CD4-positive, alpha-beta T cell treated with Interleukin-1 beta for 1 hour (primary cell): ENCODE data around the gene PTGR3.
"Not testable (repeated sequence)": the region's sequence is repeated elsewhere in the genome, so short reads cannot be mapped to it uniquely, and the experiment has no call there.

Experiments
- DNase-seq, 2 donors: peaks; one replicate each; pipeline ENCODE4 v3.0.0-alpha.2; 2020 to 2022

Gene PTGR3

DNA sequence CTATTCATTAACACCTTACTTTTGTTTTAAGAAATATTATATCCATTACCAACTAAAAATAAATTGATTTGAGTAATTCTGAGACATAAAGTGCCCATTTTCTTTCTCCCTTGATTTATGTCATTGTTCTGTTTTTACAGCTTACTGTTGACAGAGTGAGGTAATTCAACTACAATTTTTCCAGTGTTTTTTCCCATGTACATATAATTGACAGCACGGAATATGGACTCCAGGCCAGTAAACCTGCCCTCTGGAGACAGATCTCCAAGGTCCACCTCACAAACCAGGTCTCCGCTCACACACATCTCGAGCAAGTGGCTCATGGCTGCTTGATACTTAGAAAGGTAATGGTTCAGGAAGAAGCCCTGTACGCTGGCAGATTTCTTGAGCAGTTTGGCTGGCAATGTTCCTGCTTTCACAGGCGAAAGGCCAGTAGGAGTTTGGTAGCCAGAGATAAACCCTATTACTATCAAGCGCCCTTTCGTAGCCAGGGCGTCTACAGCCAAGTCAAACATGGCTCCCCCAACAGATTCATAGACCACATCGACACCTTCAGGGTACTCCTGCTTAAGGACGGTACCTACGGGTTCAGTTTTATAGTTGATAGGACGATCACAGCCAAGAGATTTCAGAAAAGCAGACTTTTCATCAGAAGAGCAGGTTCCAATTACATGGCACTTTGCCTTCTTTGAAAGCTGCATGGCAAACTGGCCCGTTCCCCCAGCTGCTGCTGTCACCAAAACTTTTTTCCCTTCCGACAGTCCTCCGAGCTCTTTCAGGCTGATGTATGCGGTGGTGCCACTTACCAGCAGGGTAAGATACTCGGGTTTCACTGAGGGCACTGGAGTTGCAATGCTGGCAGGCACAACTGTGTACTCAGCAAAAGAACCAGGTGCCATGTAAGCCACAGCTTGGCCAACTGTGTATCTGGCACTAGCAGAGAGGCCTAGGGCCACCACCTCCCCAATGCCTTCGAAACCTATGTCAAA, 7.4 kb downstream of the PTGR3 start:
- no peak for DNase-seq

- DNase-seq = no peak
Observed at GRCh38 chr18:75200605-75201280, 8.2 kb downstream of the PTGR3 start.

DNA sequence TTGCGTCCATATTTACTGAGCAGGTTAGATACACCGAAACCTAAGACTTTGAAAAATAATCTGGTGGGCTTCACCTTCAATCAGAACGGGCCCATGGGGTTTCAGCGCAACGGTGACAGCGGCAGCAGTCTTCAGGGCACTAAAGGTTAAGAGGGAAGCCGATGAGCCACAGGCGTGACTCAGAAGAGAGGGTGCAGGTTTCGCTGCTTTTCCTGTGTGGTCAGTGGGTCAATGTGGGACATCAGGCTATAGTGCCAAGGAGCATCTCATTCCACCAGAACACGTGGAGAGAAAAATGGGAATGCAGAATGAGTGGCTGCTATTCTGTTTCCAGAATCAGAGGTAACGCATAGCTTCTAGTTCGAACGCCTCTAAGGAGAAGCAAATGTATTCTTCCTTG, 8.9 kb downstream of the PTGR3 start:
- DNase-seq = no peak

DNA sequence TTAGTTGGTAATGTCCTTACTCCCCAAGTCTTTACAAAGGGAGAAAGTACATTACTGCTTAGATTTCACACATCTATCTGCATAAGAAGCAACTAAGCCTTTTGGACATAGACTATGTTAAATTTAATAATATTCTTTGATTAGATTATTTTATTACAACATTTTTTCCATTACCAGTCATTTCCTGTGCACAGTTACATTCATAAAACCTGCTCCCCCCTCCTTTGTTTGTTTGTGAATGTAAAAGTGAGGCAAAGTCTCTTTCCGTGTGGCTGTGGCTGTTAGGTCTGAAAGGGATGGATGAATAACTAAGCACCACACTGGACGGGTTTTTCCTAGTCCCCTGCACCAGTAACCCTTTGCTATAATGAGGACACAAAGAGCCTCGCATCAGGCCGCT, 9.6 kb downstream of the PTGR3 start:
- no peak for DNase-seq

DNA sequence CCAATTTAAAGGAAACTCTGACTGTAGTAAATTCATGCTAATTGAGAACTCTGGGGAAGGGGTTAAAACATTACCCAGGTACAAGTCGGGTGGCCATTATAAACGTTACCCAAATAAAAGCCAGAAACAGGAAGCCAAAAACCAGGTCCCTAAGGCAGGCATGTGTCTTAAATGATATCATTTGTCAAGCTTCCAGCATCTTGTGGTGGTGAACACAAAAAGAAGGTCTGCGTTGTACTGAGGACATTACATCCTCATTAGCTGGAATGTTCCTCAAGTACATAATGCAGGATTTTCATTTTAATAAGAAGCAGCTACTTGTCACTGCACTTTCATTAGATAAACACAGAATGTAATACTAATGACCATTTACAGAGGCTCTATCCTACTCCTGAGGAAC, 10.9 kb downstream of the PTGR3 start:
- no peak for DNase-seq

DNA sequence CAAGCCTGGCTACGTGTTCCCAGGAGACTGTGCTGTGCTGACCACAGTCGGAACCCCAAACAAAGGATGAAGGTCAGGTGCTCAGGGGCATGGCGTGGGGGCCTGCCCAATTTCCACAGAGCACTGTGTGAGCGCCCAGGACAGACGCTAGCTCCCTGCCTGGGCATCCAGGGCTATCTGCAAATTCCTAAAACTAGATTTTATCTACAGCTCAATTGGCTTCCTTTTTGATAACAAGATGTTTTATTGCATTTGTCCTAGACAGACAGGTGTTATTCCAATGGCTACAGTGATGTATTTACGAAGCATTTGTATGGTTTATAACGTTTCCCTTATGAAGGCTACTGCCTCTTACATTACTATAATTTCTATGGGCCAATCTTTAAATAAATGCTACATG, 16.0 kb downstream of the PTGR3 start:
- no peak for DNase-seq

GRCh38 chr18:75189696-75190095, 19.2 kb downstream of the PTGR3 start:
- no peak for DNase-seq

DNA sequence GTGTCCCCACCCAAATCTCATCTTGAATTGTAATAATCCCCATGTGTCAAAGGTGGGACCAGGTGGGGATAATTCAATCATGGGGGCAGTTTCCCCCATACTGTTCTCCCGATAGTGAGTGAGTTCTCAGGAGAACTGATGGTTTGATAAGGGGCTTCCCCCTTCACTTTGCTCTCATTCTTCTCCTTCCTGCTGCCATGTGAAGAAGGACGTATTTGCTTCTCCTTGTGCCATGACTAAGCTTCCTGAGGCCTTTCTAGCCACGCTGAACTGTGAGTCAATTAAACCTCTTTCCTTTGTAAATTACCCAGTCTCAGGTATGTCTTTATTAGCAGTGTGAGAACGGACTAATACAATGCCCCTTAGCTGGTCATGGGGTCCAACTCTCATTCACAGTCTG, 21.2 kb downstream of the PTGR3 start:
- DNase-seq = not testable (repeated sequence)

DNA sequence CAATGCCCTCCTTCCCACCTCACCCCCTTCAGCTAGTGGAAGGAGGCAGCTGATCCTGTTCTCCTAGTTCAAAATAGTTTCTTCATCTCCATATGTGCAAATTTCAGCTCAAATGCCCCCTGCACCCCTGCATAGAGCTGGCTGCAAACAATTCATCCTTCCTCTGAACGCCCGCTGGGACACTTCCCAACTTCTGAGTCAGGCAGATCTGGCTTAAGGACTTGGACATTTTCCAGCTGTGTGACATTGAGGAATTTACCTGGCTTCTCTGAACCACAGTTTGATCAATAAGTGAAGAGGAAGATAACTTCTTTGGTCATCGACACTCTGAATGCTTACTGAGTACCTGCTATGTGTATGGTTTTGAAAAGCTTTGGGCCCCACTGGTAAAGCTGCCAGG, 23.5 kb downstream of the PTGR3 start:
- no peak for DNase-seq

DNA sequence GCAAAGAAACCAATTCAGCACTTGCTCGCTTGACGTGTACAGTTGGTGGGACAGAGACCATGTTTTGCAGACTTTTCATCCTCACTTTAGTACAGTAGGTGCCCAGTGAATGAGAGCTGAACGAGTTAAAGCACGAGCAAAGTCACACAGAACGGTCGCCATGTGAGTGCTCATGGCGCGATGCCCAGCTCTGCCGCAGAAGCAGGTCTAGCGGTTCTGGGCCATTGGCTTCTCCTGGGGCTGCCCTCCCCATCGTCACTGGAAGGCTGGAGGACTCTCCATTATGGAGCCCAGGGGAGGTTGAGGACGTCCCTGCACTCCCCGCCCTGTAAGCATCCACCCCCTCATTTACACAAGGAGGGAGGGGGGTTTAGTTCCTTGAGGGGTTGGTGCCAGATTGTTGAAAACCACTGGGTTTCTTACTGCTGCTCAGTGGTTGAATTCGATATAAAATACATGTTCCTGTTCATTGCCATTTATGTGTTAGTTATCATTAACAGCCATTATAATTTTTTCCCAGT, 24.9 kb downstream of the PTGR3 start:
- no peak for DNase-seq

DNA sequence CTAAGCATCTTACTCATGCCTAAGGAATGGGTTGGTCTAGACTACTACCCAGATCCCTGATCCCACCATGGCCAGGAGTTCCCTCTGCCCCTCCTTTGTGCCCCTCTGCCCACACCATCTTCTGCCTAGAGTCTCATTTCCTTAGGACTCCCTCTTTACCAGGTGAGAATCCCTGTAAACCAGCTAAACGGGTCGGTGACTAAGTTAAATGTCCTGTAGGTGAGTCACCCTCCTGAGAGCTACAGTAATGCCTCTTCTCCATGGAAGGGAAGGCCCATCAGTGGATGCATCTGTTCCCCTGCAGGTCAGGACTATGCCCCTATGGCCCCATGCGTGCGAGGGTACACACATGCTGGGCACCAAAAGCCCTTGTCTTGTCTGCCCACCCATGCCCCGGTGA, 25.4 kb downstream of the PTGR3 start:
- no peak for DNase-seq

- DNase-seq = no peak
Observed at GRCh38 chr18:75179819-75180600, 28.9 kb downstream of the PTGR3 start.

- DNase-seq = no peak
Observed at GRCh38 chr18:75178376-75178775, 30.6 kb downstream of the PTGR3 start.

DNA sequence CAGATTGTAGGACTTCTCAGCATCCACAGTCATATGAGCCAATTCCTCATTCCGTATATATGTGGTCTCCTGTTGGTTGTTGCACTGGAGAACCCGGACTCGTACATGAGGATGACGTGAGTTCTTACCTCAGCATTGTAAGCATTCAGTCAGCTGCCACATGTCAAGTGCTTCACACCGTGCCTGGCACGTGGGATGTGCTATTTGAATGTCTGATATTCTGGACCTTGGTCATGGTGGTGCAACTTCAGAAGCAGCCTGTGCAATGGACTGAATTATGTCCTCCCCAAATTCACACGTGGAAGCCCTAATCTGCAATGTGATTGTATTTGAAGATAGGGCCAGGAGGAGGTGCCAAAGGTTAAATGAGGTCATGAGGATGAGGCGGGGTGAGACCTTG, 32.1 kb downstream of the PTGR3 start:
- no peak for DNase-seq

GRCh38 chr18:75173738-75174137, 35.2 kb downstream of the PTGR3 start:
- DNase-seq = no peak

- peak in 1 of 2 donors; percentile 18 for DNase-seq
Observed at GRCh38 chr18:75173125-75173432, 35.9 kb downstream of the PTGR3 start.

DNA sequence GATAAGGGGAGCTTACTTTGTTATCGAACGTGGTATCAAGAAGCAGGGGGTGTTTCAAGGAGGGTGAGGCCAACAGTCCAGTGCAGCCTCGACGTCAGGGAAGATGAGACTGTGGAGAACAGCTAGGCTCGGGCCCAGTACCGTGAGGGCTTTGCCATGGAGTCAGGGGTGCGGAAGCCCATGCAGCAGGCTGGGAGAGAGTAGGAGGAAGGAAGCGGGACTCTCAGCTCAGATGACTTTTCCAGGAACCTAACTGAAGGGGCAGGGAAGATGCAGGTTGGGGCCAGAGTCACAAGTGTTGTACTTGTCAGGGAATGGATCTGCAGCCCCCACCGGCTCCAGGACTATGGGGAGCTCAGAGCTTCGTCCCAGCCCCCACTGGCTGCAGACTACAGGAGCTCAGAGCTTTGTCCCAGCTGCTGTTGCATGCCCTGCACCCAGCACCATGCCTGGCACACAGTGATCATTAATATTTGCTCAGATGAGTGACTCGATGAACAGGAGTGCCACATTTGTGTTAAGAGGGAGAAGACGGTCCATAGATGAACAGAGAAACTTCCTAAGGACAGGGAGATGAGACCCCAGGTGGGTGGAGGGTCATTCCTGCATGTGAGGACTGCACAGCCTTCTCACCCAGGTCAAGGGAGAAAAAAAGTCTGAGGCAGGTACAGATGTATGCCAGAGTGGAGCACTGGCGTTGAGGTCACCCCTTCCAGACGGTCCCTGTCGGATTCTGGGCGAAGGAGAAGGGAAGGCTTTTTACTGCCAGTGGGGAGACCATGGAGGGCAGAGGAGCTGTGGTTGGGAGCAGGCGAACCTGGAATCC, 36.4 kb downstream of the PTGR3 start:
- DNase-seq = no peak

DNA sequence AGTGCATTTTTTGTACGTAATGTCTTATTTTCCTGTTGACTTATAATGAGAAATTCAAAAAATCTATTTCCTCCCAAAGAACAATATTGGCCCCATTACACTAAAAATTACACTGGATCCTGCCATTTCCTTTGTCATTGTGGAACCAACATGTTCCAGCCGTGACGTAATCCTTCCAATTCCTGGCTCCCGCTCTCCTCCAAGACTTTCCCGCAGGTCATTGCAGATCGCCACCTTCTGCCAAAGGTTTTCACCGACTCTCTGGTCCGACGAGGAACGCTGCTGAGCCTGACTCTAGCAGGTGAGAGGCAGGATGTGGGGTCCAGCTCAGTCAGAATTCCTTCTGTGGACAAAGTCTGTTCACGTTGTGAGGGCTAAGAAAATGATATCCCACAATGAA, 38.0 kb downstream of the PTGR3 start:
- no peak for DNase-seq

DNA sequence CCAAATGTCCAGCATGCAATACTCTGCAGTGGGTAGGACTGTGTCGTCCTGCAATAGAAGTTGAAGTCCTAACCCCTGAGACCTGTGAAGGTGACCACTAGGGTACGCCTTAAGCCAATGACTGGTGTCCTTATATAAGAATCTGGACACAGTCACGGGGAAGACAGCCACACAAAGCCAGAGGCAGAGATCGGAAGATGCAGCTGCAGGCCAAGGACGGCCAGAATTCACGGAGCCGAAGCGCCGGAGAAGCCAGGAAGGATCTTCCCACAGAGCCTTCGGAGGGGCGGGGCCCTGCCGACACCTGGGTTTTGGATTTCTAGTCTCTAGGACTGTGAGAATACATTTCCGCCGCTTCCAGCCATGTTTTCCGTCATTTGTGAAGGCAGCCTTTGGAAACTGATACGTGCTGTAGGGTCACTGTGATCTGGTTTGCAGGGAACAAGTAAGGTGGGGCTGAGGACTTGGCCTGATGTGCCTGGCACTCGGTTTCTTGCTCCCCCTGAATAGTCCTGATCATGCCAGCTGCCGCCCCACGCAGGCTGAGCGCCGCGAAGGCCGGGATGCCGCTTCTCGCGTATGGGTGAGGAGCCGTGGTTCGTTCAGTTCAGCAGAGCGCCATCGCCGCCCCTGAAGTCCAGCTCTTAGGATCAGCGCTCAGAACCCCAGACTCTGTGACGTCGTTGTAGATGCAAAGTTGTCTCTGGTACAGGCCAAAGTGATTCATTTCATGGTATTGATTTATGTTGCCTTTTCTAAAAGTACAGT, 38.7 kb downstream of the PTGR3 start:
- DNase-seq = no peak

DNA sequence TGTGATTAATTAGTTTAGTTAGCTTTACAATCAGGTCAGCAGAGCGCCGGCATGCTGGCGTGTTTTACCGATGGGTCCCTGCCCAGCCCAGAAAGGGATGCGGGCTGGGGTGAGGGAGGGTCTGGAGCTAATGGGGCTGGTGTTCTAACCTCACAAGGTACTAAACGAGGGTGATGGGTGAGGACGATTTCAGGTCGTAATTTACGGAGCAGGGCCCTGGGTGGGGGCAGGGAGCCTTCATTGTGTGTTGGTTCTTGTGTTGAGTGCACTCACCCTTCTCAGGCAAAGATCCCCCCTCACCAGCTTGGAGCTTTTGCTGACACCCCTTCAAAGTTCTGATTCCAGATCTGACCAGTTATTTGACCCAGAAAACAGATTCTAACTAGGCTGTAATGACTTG, 39.5 kb downstream of the PTGR3 start:
- no peak for DNase-seq

GRCh38 chr18:75168619-75169018, 40.3 kb downstream of the PTGR3 start:
- no peak for DNase-seq
